ENCODE results near the gene ETV2.

The ETV2 gene

GRCh38 chr19:35643255-35644205 is 2.0 kb downstream of the ETV2 start:
- TF ChIP-seq GATA3 (IDR thresholded peaks at IDR 0.05; ENCODE audit: low read depth, low read length) (no peak), GATA2 (IDR thresholded peaks at IDR 0.05; ENCODE audit: low read depth, low read length) (no peak)

- TF ChIP-seq GATA2 (IDR thresholded peaks at IDR 0.05; ENCODE audit: low read depth, low read length) (no peak), GATA3 (IDR thresholded peaks at IDR 0.05; ENCODE audit: low read depth, low read length) (no peak)
Measured at GRCh38 chr19:35644206-35644986, 2.9 kb downstream of the ETV2 start.

GRCh38 chr19:35644987-35645679 is 3.6 kb downstream of the ETV2 start:
- TF ChIP-seq GATA3 (IDR thresholded peaks at IDR 0.05; ENCODE audit: low read depth, low read length) (no peak), GATA2 (IDR thresholded peaks at IDR 0.05; ENCODE audit: low read depth, low read length) (no peak)

GRCh38 chr19:35645680-35646511 is 4.4 kb downstream of the ETV2 start:
- no peak for TF ChIP-seq GATA2 (IDR thresholded peaks at IDR 0.05; ENCODE audit: low read depth, low read length)
- TF ChIP-seq GATA3 (IDR thresholded peaks at IDR 0.05; ENCODE audit: low read depth, low read length), result no peak

- TF ChIP-seq GATA2 (IDR thresholded peaks at IDR 0.05; ENCODE audit: low read depth, low read length) (no peak; the same call in 1 of the 2 replicates), GATA3 (IDR thresholded peaks at IDR 0.05; ENCODE audit: low read depth, low read length) (no peak)
Measured at GRCh38 chr19:35648017-35648961, 6.7 kb downstream of the ETV2 start, which contains the start of gene COX6B1. COX6B1 (plus strand) TSS chr19:35648323; CDS start chr19:35651244, 2,921 bp downstream.

- TF ChIP-seq GATA2 (IDR thresholded peaks at IDR 0.05; ENCODE audit: low read depth, low read length) (no peak), GATA3 (IDR thresholded peaks at IDR 0.05; ENCODE audit: low read depth, low read length) (no peak)
Measured at GRCh38 chr19:35650581-35650980, 9.0 kb downstream of the ETV2 start.

GRCh38 chr19:35655600-35655999 is 14.1 kb downstream of the ETV2 start:
- TF ChIP-seq GATA2 (IDR thresholded peaks at IDR 0.05; ENCODE audit: low read depth, low read length), result no peak
- no peak for TF ChIP-seq GATA3 (IDR thresholded peaks at IDR 0.05; ENCODE audit: low read depth, low read length)

GRCh38 chr19:35656700-35657099 is 15.2 kb downstream of the ETV2 start:
- TF ChIP-seq GATA3 (IDR thresholded peaks at IDR 0.05; ENCODE audit: low read depth, low read length), result no peak
- TF ChIP-seq GATA2 (IDR thresholded peaks at IDR 0.05; ENCODE audit: low read depth, low read length), result no peak

GRCh38 chr19:35657904-35658700 is 16.6 kb downstream of the ETV2 start:
- TF ChIP-seq GATA3 (IDR thresholded peaks at IDR 0.05; ENCODE audit: low read depth, low read length), result no peak
- no peak for TF ChIP-seq GATA2 (IDR thresholded peaks at IDR 0.05; ENCODE audit: low read depth, low read length)

- TF ChIP-seq GATA3 (IDR thresholded peaks at IDR 0.05; ENCODE audit: low read depth, low read length) (no peak), GATA2 (IDR thresholded peaks at IDR 0.05; ENCODE audit: low read depth, low read length) (no peak)
Measured at GRCh38 chr19:35661995-35662340, 20.4 kb downstream of the ETV2 start.

GRCh38 chr19:35663981-35664380 is 22.4 kb downstream of the ETV2 start:
- TF ChIP-seq GATA2 (IDR thresholded peaks at IDR 0.05; ENCODE audit: low read depth, low read length) (no peak), GATA3 (IDR thresholded peaks at IDR 0.05; ENCODE audit: low read depth, low read length) (no peak)
